KMS-11 (cell line): ENCODE measurements around the gene GPN2.

Experiments
- H2AFZ ChIP-seq: fragments of 200-600 bp; sonication (generic); 2 replicates; pipeline ENCODE4 v1.6.1; 2016; ENCODE audit warnings: antibody characterized with exemption, mixed run types, low read depth
- H3K27ac ChIP-seq: fragments of 200-600 bp; sonication (generic); 2 replicates; pipeline ENCODE4 v1.6.1; 2016; ENCODE audit warnings: mild to moderate bottlenecking, mixed run types
- H3K27me3 ChIP-seq: fragments of 200-600 bp; sonication (generic); 2 replicates; pipeline ENCODE4 v1.6.1; 2017; ENCODE audit warnings: mild to moderate bottlenecking, low read depth, mixed run types, moderate library complexity; ENCODE audit not compliant: insufficient read depth
- H3K36me3 ChIP-seq: fragments of 200-600 bp; sonication (generic); 2 replicates; pipeline ENCODE4 v1.6.1; 2017; ENCODE audit warnings: mild to moderate bottlenecking, mixed run types; ENCODE audit not compliant: insufficient read depth
- H3K4me1 ChIP-seq: fragments of 200-600 bp; sonication (generic); 2 replicates; pipeline ENCODE4 v1.6.1; 2016; ENCODE audit warnings: mild to moderate bottlenecking, low read depth, mixed run types; ENCODE audit not compliant: poor library complexity, severe bottlenecking
- H3K4me2 ChIP-seq: fragments of 200-600 bp; sonication (generic); 2 replicates; pipeline ENCODE4 v1.7.0; 2016; ENCODE audit warnings: mild to moderate bottlenecking, mixed run types
- H3K4me3 ChIP-seq: fragments of 200-600 bp; sonication (generic); IDR thresholded peaks from 2 replicates; pipeline ENCODE4 v1.6.1; 2017; ENCODE audit warnings: low read depth, low read length, mixed read lengths; ENCODE audit not compliant: insufficient read depth
- H3K79me2 ChIP-seq: fragments of 200-600 bp; sonication (generic); 2 replicates; pipeline ENCODE4 v1.6.1; 2016; ENCODE audit warnings: low read depth, mixed run types; ENCODE audit not compliant: insufficient read depth
- H3K9ac ChIP-seq: fragments of 200-600 bp; sonication (generic); 2 replicates; pipeline ENCODE4 v1.6.1; 2016; ENCODE audit warnings: mild to moderate bottlenecking, mixed run types
- H4K20me1 ChIP-seq: fragments of 200-600 bp; sonication (generic); 2 replicates; pipeline ENCODE4 v1.6.1; 2016; ENCODE audit warnings: mild to moderate bottlenecking, mixed run types; ENCODE audit not compliant: insufficient read depth
- CTCF ChIP-seq: fragments of 200-600 bp; sonication (generic); conservative IDR thresholded peaks from 2 replicates; pipeline ENCODE4 v1.6.1; 2017; ENCODE audit warnings: low read depth, mild to moderate bottlenecking, antibody characterized with exemption, low read length, moderate library complexity, mixed read lengths

The GPN2 gene

GRCh38 chr1:26913389-26913753 lies 23.3 kb upstream of the GPN2 start:
- Histone ChIP-seq H3K4me3 (no peak overlapping the region), H3K27me3 (no peaks in the 10 kb centered on the region), H3K36me3 (no peaks in the 10 kb centered on the region), H3K9ac (no peak overlapping the region), H2AFZ (no peak overlapping the region), H3K4me2 (no peak overlapping the region), H3K79me2 (no peaks in the 10 kb centered on the region), H3K27ac (no peak overlapping the region), H4K20me1 (no peaks in the 10 kb centered on the region), H3K4me1 (no peaks in the 10 kb centered on the region)
- no peak for TF ChIP-seq CTCF

- no peaks in the 10 kb centered on the region for H3K4me1 ChIP-seq
- no peak overlapping the region for H3K4me3 ChIP-seq
- H3K27ac ChIP-seq, result no peak overlapping the region
- no peaks in the 10 kb centered on the region for H3K36me3 ChIP-seq
- no peak overlapping the region for H2AFZ ChIP-seq
- H3K27me3 ChIP-seq, result no peaks in the 10 kb centered on the region
- no peaks in the 10 kb centered on the region for H4K20me1 ChIP-seq
- no peak overlapping the region for H3K4me2 ChIP-seq
- H3K9ac ChIP-seq, result no peak overlapping the region
- TF ChIP-seq CTCF, result no peak
- no peaks in the 10 kb centered on the region for H3K79me2 ChIP-seq
These were observed 22.0 kb upstream of the GPN2 start for GRCh38 chr1:26912147-26912490.

GRCh38 chr1:26911399-26912146 lies 21.5 kb upstream of the GPN2 start:
- H3K27me3 ChIP-seq, result no peaks in the 10 kb centered on the region
- TF ChIP-seq CTCF, result no peak
- H3K4me3 ChIP-seq, result no peak overlapping the region
- no peaks in the 10 kb centered on the region for H3K79me2 ChIP-seq
- H2AFZ ChIP-seq, result no peak overlapping the region
- H3K36me3 ChIP-seq, result no peaks in the 10 kb centered on the region
- H4K20me1 ChIP-seq, result no peaks in the 10 kb centered on the region
- no peaks in the 10 kb centered on the region for H3K4me1 ChIP-seq
- H3K27ac ChIP-seq, result no peak overlapping the region
- no peak overlapping the region for H3K9ac ChIP-seq
- H3K4me2 ChIP-seq, result no peak overlapping the region

GRCh38 chr1:26910343-26911160 lies 20.5 kb upstream of the GPN2 start:
- no peaks in the 10 kb centered on the region for H3K4me1 ChIP-seq

More at GRCh38 chr1:26910343-26911160, 20.5 kb upstream of the GPN2 start:
- H3K4me2 ChIP-seq, result no peak overlapping the region
- no peaks in the 10 kb centered on the region for H3K36me3 ChIP-seq
- H3K27me3 ChIP-seq, result no peaks in the 10 kb centered on the region
- H2AFZ ChIP-seq, result no peak overlapping the region
- no peak overlapping the region for H3K4me3 ChIP-seq
- no peak overlapping the region for H3K27ac ChIP-seq
- no peaks in the 10 kb centered on the region for H3K79me2 ChIP-seq
- H3K9ac ChIP-seq, result no peak overlapping the region
- no peaks in the 10 kb centered on the region for H4K20me1 ChIP-seq
- TF ChIP-seq CTCF, result no peak
